K562 (cell line): ENCODE results near the gene RPL18A. TPM values are rescaled to one million over a fixed set of nuclear protein-coding genes. Genes with fewer than 3 reads are reported as not detected.

Experiments
- BCOR ChIP-seq: fragments of 450-650 bp; IDR thresholded peaks from 2 replicates; pipeline ENCODE4 v1.6.1; 2016
- MCM5 ChIP-seq: fragments of 450-650 bp; IDR thresholded peaks from 2 replicates; pipeline ENCODE4 v1.6.1; 2016; ENCODE audit warnings: low read depth
- RBM25 ChIP-seq: fragments of 200-400 bp; formaldehyde crosslinking; IDR thresholded peaks from 2 replicates; pipeline ENCODE4 v1.6.1; 2018; ENCODE audit warnings: low read length, low read depth, moderate library complexity; ENCODE audit not compliant: severe bottlenecking
- ZFP36 ChIP-seq: fragments of 150-350 bp; IDR thresholded peaks from 2 replicates; pipeline ENCODE4 v1.6.1; 2018; ENCODE audit warnings: low read length, low read depth; ENCODE audit not compliant: partially characterized antibody
- ZNF668 ChIP-seq: fragments of 250-450 bp; sonication (Bioruptor Pico); IDR thresholded peaks from 2 replicates; pipeline ENCODE4 v1.8.0; 2022; ENCODE audit warnings: mild to moderate bottlenecking, inconsistent platforms
- polyA plus RNA-seq, 8 experiments: library from polyadenylated mRNA; depleted of rRNA in 4 of 8; stranded (reverse) in 5 of 8; unstranded in 3 of 8; fragments of >200 nt; fragmentation: Nextera tagmentation in 2 of 8; fragmentation: Illumina TruSeq in 1 of 8; extraction: Ambion mirVana in 2 of 8; extraction: Trizol in 1 of 8; gene quantifications; 2 replicates each; pipeline versions ENCODE4 v1.2.1 to v1.2.3, GENCODE V29; 2011 to 2014; ENCODE audit warnings: inconsistent platforms in 1 of 8, missing spikeins in 1 of 8
- total RNA-seq, 7 experiments: library from RNA; depleted of rRNA in 6 of 7; stranded (reverse); fragments of >200 nt in 6 of 7; fragmentation: Illumina TruSeq in 2 of 7; extraction: Trizol in 2 of 7; gene quantifications; 2 replicates each; pipeline versions ENCODE4 v1.2.1 to v1.2.3, GENCODE V29; 2011 to 2021; ENCODE audit warnings: low replicate concordance in 1 of 7
- TF ChIP-seq, protein P1 (sequence below): fragments of 250-450 bp; sonication (Bioruptor Pico); IDR thresholded peaks from 2 replicates; pipeline ENCODE4 v1.5.0; 2021; ENCODE audit warnings: mild to moderate bottlenecking, moderate library complexity
- TF ChIP-seq, protein P2 (sequence below): IDR thresholded peaks from 3 replicates; pipeline ENCODE4 v1.6.1; 2011; ENCODE audit warnings: borderline replicate concordance, mild to moderate bottlenecking, moderate library complexity; ENCODE audit not compliant: insufficient read length; ENCODE audit errors: extremely low read depth
- TF ChIP-seq, protein P3 (sequence below): fragments of 250-450 bp; sonication (Bioruptor Pico); IDR thresholded peaks from 2 replicates; pipeline ENCODE4 v1.4.0; 2020; ENCODE audit warnings: mild to moderate bottlenecking, moderate library complexity

Gene RPL18A
- total and polyA plus RNA-seq, 9 of the 15 experiments (the other 6 are each of a cell fraction or from before 2014, with no cell fraction given): 626 to 2,882 (median 1,895) TPM

DNA sequence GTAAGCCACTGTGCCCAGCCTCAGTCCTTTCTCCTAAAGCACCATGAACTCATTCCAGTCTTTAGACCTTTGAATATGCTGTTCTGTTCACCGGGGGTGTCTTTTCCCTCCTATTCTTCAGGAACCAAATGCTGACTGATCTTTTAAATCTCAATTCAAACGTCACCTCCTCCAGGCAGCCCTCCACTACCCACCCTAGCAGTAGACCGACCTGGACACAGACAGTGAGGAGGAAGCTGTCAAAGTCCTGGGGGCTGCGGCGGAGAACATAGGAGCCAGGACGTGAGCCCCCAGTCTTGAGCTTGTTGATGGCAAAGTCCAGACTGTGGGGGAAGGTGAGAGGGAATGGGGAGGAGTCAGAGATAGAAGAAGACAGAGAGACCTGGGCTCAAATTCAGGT lies 19.7 kb upstream of the RPL18A start (continued):
- TF ChIP-seq, protein P1, sequence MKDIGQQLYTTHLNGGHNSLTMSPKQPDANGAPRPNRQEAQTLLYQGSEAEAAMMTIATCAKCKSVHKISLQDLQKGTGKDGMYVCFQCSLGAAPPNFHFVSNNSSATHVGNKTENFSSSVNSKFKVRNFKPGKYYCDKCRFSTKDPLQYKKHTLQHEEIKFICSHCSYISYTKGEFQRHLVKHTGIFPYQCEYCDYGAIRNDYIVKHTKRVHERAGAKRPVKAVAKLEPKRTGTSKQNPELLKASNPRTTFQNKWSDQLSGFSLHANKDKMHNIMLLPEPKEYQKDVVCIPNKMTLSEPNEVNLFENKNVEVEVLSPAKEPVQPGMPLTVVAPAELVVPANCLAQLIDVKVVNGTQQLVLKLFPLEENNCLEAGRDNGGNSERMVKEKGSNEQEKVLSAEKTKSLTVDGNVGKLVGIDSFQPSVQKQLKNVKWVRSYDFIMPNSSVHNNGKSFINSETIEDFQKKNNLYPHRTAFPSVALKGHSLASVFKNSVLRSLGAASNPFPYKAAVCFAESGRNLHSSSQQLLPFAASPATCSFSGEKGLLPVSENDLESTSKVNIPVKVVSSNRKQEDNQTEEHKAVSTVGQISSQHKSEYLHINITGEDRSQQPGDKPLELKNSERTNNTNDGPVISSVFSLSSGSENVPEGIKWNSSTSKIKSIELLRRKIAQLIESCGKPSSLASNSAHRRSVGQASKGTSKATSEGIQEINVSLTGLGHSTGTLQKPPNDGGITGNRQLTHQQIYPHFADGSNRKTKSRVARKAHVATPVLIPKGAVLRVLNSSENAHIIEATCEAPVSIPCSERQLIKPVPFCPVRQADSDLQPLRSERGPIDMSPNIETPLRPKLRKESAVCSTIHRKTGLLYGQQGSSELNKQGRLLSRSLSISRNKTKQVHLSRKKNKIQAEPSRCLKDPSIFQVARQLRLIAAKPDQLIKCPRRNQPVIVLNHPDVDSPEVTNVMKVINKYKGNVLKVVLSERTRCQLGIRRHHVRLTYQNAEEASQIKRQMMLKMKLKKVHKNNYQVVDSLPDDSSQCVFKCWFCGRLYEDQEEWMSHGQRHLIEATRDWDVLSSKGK (CRISPR knock-in tag): no peak
- TF ChIP-seq BCOR (peak; percentile 53), ZNF668 (no peak), ZFP36 (peak; percentile 92), RBM25 (peak; percentile 53), MCM5 (no peak)
- TF ChIP-seq, protein P2, sequence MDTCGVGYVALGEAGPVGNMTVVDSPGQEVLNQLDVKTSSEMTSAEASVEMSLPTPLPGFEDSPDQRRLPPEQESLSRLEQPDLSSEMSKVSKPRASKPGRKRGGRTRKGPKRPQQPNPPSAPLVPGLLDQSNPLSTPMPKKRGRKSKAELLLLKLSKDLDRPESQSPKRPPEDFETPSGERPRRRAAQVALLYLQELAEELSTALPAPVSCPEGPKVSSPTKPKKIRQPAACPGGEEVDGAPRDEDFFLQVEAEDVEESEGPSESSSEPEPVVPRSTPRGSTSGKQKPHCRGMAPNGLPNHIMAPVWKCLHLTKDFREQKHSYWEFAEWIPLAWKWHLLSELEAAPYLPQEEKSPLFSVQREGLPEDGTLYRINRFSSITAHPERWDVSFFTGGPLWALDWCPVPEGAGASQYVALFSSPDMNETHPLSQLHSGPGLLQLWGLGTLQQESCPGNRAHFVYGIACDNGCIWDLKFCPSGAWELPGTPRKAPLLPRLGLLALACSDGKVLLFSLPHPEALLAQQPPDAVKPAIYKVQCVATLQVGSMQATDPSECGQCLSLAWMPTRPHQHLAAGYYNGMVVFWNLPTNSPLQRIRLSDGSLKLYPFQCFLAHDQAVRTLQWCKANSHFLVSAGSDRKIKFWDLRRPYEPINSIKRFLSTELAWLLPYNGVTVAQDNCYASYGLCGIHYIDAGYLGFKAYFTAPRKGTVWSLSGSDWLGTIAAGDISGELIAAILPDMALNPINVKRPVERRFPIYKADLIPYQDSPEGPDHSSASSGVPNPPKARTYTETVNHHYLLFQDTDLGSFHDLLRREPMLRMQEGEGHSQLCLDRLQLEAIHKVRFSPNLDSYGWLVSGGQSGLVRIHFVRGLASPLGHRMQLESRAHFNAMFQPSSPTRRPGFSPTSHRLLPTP: no peak
- TF ChIP-seq, protein P3, sequence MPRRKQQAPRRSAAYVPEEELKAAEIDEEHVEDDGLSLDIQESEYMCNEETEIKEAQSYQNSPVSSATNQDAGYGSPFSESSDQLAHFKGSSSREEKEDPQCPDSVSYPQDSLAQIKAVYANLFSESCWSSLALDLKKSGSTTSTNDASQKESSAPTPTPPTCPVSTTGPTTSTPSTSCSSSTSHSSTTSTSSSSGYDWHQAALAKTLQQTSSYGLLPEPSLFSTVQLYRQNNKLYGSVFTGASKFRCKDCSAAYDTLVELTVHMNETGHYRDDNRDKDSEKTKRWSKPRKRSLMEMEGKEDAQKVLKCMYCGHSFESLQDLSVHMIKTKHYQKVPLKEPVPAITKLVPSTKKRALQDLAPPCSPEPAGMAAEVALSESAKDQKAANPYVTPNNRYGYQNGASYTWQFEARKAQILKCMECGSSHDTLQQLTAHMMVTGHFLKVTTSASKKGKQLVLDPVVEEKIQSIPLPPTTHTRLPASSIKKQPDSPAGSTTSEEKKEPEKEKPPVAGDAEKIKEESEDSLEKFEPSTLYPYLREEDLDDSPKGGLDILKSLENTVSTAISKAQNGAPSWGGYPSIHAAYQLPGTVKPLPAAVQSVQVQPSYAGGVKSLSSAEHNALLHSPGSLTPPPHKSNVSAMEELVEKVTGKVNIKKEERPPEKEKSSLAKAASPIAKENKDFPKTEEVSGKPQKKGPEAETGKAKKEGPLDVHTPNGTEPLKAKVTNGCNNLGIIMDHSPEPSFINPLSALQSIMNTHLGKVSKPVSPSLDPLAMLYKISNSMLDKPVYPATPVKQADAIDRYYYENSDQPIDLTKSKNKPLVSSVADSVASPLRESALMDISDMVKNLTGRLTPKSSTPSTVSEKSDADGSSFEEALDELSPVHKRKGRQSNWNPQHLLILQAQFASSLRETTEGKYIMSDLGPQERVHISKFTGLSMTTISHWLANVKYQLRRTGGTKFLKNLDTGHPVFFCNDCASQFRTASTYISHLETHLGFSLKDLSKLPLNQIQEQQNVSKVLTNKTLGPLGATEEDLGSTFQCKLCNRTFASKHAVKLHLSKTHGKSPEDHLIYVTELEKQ (CRISPR knock-in tag): no peak
